ENCODE results near the gene UNC13C. TPM values are rescaled to one million over a fixed set of nuclear protein-coding genes. Genes with fewer than 3 reads are reported as not detected.

Gene UNC13C
- total and polyA plus RNA-seq, 2 donors (not counting 3 experiments of a cell fraction or from before 2014, with no cell fraction given) = not detected

DNA sequence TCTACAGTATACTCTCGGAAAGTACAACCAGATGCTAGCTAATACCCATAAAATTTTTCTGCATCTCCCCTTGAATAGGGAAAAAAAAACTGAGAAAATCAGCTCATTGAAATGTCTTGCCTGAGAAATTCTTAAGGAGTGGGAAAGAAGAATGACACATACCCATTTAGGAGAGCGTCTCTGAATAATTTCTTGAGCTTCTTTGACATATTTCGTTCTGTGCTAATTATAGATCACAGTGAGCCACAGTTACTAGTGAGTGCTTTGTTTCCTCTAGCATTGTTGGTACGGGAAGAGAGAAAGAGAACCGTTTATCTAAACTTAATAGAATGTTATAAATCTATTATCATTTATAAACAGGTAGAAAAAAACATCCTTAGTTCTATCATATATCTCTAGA lies 588.4 kb downstream of the UNC13C start:
- CTCF ChIA-PET = no interaction called here
- dilution Hi-C loops (cut with MboI; ENCODE audit: extremely low pct_ligation_motif_present, low sequenced_read_pairs) = no loop called here
- H3K4me1 ChIP-seq (ENCODE audit: control insufficient read depth, extremely low read depth, insufficient read depth, low read length) = no peaks in the 10 kb centered on the region
- intact Hi-C loops (cut with micrococcal nuclease) = no loop called here
- no peaks in the 10 kb centered on the region for H3K9me1 ChIP-seq (replicated peaks; ENCODE audit: control insufficient read depth, extremely low read depth, insufficient read depth, low read length)
- POLR2A ChIA-PET = no interaction called here
- no peak for FAIRE-seq
- no peak overlapping the region for H3K4me2 ChIP-seq (ENCODE audit: insufficient read depth, low read length)
- BruUV-seq (replicated peaks) = no TSS peak
- DNase-seq (ENCODE audit: low read depth, low spot score) = no peak
- H3K27me3 ChIP-seq (ENCODE audit: control insufficient read depth in 2 of 2, insufficient read depth in 2 of 2, low read length in 2 of 2) = no peaks in the 10 kb centered on the region
- H3K79me2 ChIP-seq (ENCODE audit: control insufficient read depth, insufficient read depth, low read length) = no peaks in the 10 kb centered on the region
- H4K20me1 ChIP-seq (replicated peaks; ENCODE audit: control insufficient read depth, extremely low read depth, insufficient read depth, low read length) = no peaks in the 10 kb centered on the region
- no peak overlapping the region for H3K27ac ChIP-seq (ENCODE audit: insufficient read depth, low read depth, low read length)
- TF ChIP-seq JUN (IDR thresholded peaks at IDR 0.05; ENCODE audit: borderline replicate concordance, insufficient read depth, insufficient read length, low read depth) = no peak
- no peak for TF ChIP-seq FOS (IDR thresholded peaks at IDR 0.05; ENCODE audit: borderline replicate concordance, insufficient read depth, low read length)
- no peak for TF ChIP-seq POLR2A (IDR thresholded peaks at IDR 0.05; ENCODE audit: low read depth, low read length)
- TF ChIP-seq MYC (IDR thresholded peaks at IDR 0.05; ENCODE audit: low read depth, low read length) = no peak
- TF ChIP-seq EZH2 (IDR thresholded peaks at IDR 0.05; ENCODE audit: borderline replicate concordance, low read depth, low read length, severe bottlenecking) = no peak
- TF ChIP-seq, protein P1, sequence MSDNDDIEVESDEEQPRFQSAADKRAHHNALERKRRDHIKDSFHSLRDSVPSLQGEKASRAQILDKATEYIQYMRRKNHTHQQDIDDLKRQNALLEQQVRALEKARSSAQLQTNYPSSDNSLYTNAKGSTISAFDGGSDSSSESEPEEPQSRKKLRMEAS (IDR thresholded peaks at IDR 0.05; ENCODE audit: insufficient read depth, insufficient read length) = no peak
- H3K36me3 ChIP-seq (ENCODE audit: control insufficient read depth in 2 of 2, extremely low read depth in 1 of 2, insufficient read depth in 2 of 2, low read length in 2 of 2) = no peaks in the 10 kb centered on the region
- no peak overlapping the region for H2AFZ ChIP-seq (ENCODE audit: low read depth, low read length)
- H3K9ac ChIP-seq (replicated peaks; ENCODE audit: extremely low read depth, insufficient read depth, low read length) = no peak overlapping the region
- no peak overlapping the region for H3K4me3 ChIP-seq (replicated peaks in 1 of 3; ENCODE audit: insufficient read depth in 1 of 3, low read depth in 1 of 3, low read length in 3 of 3)
- no peaks in the 10 kb centered on the region for H3K9me3 ChIP-seq (replicated peaks; ENCODE audit: control insufficient read depth, insufficient read depth, low read length)

GRCh38 chr15:54567408-54568035 lies 589.3 kb downstream of the UNC13C start:
- H3K27ac ChIP-seq (ENCODE audit: insufficient read depth, low read depth, low read length) = no peak overlapping the region
- dilution Hi-C loops (cut with MboI; ENCODE audit: extremely low pct_ligation_motif_present, low sequenced_read_pairs) = no loop called here
- H3K4me1 ChIP-seq (ENCODE audit: control insufficient read depth, extremely low read depth, insufficient read depth, low read length) = no peaks in the 10 kb centered on the region
- H3K9me1 ChIP-seq (replicated peaks; ENCODE audit: control insufficient read depth, extremely low read depth, insufficient read depth, low read length) = no peaks in the 10 kb centered on the region
- no TSS peak for BruUV-seq (replicated peaks)
- H3K36me3 ChIP-seq (ENCODE audit: control insufficient read depth in 2 of 2, extremely low read depth in 1 of 2, insufficient read depth in 2 of 2, low read length in 2 of 2) = no peaks in the 10 kb centered on the region
- no peak overlapping the region for H3K9ac ChIP-seq (replicated peaks; ENCODE audit: extremely low read depth, insufficient read depth, low read length)
- no peaks in the 10 kb centered on the region for H3K79me2 ChIP-seq (ENCODE audit: control insufficient read depth, insufficient read depth, low read length)
- H3K9me3 ChIP-seq (replicated peaks; ENCODE audit: control insufficient read depth, insufficient read depth, low read length) = no peaks in the 10 kb centered on the region
- ChIA-PET CTCF (no interaction called here), POLR2A (no interaction called here)
- no peak overlapping the region for H3K4me2 ChIP-seq (ENCODE audit: insufficient read depth, low read length)
- no peak overlapping the region for H2AFZ ChIP-seq (ENCODE audit: low read depth, low read length)
- H3K4me3 ChIP-seq (replicated peaks in 1 of 3; ENCODE audit: insufficient read depth in 1 of 3, low read depth in 1 of 3, low read length in 3 of 3) = no peak overlapping the region
- FAIRE-seq (no peak), DNase-seq (ENCODE audit: low read depth, low spot score) (no peak)
- H4K20me1 ChIP-seq (replicated peaks; ENCODE audit: control insufficient read depth, extremely low read depth, insufficient read depth, low read length) = no peaks in the 10 kb centered on the region
- intact Hi-C loops (cut with micrococcal nuclease) = no loop called here
- H3K27me3 ChIP-seq (ENCODE audit: control insufficient read depth in 2 of 2, insufficient read depth in 2 of 2, low read length in 2 of 2) = no peaks in the 10 kb centered on the region
- TF ChIP-seq MYC (IDR thresholded peaks at IDR 0.05; ENCODE audit: low read depth, low read length) (no peak), FOS (IDR thresholded peaks at IDR 0.05; ENCODE audit: borderline replicate concordance, insufficient read depth, low read length) (no peak), JUN (IDR thresholded peaks at IDR 0.05; ENCODE audit: borderline replicate concordance, insufficient read depth, insufficient read length, low read depth) (no peak), POLR2A (IDR thresholded peaks at IDR 0.05; ENCODE audit: low read depth, low read length) (no peak), CTCF (IDR thresholded peaks at IDR 0.05; ENCODE audit: extremely low read depth in 1 of 2, insufficient read depth in 1 of 2, low read depth in 1 of 2, low read length in 2 of 2) (no peak), EZH2 (IDR thresholded peaks at IDR 0.05; ENCODE audit: borderline replicate concordance, low read depth, low read length, severe bottlenecking) (no peak), POLR2AphosphoS5 (IDR thresholded peaks at IDR 0.05; ENCODE audit: insufficient read depth, low read depth, low read length) (no peak), GATA2 (IDR thresholded peaks at IDR 0.05; ENCODE audit: insufficient read depth, insufficient read length, low read depth, low read length) (no peak)
- TF ChIP-seq, protein P1 (IDR thresholded peaks at IDR 0.05; ENCODE audit: insufficient read depth, insufficient read length) = no peak

All from endothelial cell of umbilical vein (primary cell).